Measurements from ENCODE around the gene NOD1.
"Not testable (repeated sequence)": the region's sequence is repeated elsewhere in the genome, so short reads cannot be mapped to it uniquely, and the experiment has no call there.

GRCh38 chr7:30481416-30481815, 2.8 kb upstream of the NOD1 start:
- TF ChIP-seq PATZ1 (CRISPR knock-in tag; IDR thresholded peaks at IDR 0.05; ENCODE audit: borderline replicate concordance); ZFP3 (CRISPR knock-in tag; IDR thresholded peaks at IDR 0.05); TOX (CRISPR knock-in tag; IDR thresholded peaks at IDR 0.05; ENCODE audit: borderline replicate concordance); RARB (CRISPR knock-in tag; IDR thresholded peaks at IDR 0.05); CSDC2 (CRISPR knock-in tag; IDR thresholded peaks at IDR 0.05); OSR1 (CRISPR knock-in tag; IDR thresholded peaks at IDR 0.05): not testable (repeated sequence)
